Fibroblast of villous mesenchyme (primary cell): Measurements from ENCODE around the gene NKX6-1. TPM values are rescaled to one million over a fixed set of nuclear protein-coding genes. Genes with fewer than 3 reads are reported as not detected.

Experiments
- DNase-seq: peaks from one replicate; pipeline ENCODE4 v3.0.0-alpha.2; 2010; ENCODE audit warnings: low read depth
- H3K4me3 ChIP-seq: 2 replicates; pipeline ENCODE4 v1.5.1; 2011; ENCODE audit warnings: low read depth, mild to moderate bottlenecking, low read length
- total RNA-seq: library from RNA; depleted of rRNA; stranded (reverse); fragments of >200 nt; gene quantifications from 2 replicates; pipeline ENCODE4 v1.2.3, GENCODE V29; 2012
- TF ChIP-seq, protein P1 (sequence below): IDR thresholded peaks from 2 replicates; pipeline ENCODE4 v1.5.1; 2012; ENCODE audit warnings: low read depth, mild to moderate bottlenecking, low read length; ENCODE audit not compliant: insufficient read depth

Gene NKX6-1
- total RNA-seq, 1 donor: not detected

- DNase-seq: peak; percentile 44
- no peak overlapping the region for H3K4me3 ChIP-seq
- TF ChIP-seq, protein P1, sequence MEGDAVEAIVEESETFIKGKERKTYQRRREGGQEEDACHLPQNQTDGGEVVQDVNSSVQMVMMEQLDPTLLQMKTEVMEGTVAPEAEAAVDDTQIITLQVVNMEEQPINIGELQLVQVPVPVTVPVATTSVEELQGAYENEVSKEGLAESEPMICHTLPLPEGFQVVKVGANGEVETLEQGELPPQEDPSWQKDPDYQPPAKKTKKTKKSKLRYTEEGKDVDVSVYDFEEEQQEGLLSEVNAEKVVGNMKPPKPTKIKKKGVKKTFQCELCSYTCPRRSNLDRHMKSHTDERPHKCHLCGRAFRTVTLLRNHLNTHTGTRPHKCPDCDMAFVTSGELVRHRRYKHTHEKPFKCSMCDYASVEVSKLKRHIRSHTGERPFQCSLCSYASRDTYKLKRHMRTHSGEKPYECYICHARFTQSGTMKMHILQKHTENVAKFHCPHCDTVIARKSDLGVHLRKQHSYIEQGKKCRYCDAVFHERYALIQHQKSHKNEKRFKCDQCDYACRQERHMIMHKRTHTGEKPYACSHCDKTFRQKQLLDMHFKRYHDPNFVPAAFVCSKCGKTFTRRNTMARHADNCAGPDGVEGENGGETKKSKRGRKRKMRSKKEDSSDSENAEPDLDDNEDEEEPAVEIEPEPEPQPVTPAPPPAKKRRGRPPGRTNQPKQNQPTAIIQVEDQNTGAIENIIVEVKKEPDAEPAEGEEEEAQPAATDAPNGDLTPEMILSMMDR: no peak
These were observed 31.4 kb upstream of the NKX6-1 start for GRCh38 chr4:84530454-84530853.

DNA sequence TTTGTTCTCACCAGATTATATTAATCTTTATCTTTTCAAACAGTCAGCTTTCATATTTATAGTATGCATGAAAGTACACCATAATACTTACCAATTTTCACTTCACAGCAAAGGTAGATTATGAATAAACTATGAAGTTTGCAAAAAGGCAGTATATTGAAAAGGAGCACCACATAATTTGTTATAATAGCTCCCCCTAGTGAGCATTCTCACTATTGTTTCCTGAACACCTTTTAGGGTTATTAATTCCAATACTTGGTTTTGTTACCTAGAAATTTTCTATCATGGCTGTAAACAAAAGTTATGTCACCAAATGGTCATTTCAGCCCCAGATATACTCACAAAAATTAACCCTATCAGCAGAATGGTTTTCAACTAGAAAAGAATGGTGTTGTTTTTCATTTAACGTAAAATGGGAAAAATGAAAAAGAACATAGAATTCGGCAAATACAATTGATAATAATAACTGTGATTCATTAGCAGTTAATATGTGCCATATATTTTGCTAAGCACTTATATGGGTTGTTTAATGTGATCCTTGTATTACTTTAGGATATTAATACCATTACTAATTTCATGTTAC, 30.2 kb upstream of the NKX6-1 start:
- TF ChIP-seq, protein P1: peak; percentile 61
- peak; percentile 22 for DNase-seq
- no peak overlapping the region for H3K4me3 ChIP-seq

DNA sequence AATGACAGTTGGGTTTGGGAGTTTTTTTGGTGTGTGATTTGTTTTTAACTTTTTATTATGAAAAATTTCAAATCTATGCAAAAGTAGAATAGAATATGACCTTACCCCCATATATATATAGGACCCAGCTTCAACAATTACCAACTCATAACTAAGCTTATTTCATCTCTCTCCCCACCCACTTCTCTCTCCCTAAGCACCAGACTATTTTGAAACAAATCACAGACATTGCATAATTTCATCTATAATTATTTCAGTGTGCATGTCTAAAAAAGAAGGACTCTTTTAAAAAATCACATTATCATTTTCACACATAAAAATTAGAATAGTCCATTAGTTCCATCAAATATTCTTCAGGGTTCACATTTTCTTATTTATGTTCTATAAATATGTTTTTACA, 28.3 kb upstream of the NKX6-1 start:
- DNase-seq: no peak
- TF ChIP-seq, protein P1: no peak
- H3K4me3 ChIP-seq: no peak overlapping the region

GRCh38 chr4:84515075-84515474, 16.0 kb upstream of the NKX6-1 start:
- TF ChIP-seq, protein P1: no peak
- no peak for DNase-seq
- H3K4me3 ChIP-seq: no peak overlapping the region

- no peak for DNase-seq
- TF ChIP-seq, protein P1: no peak
These were observed 13.2 kb upstream of the NKX6-1 start for GRCh38 chr4:84512277-84512676.

DNA sequence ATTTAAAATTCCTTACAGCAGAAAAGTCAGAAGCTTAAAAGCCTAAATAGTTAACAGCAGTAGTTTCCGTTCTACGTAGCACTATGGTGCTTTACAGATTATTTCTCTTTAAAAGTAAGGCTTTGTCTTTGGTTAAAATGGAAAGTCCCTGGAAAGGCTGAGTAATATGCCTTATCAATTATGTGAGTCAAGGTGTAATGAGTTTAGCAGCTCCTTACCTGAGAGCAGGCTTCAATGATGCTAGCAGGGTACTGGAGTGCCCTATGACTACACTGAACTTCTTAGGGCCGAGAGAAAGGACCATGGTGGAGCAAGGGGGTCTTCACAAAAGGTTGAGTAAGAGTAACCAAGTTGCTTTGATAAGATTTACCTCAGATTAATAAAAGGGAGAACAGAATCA, 12.6 kb upstream of the NKX6-1 start:
- H3K4me3 ChIP-seq: no peak overlapping the region
- DNase-seq: no peak
- TF ChIP-seq, protein P1: no peak

More at GRCh38 chr4:84512277-84512676, 13.2 kb upstream of the NKX6-1 start:
- H3K4me3 ChIP-seq: no peak overlapping the region

GRCh38 chr4:84507941-84508340, 8.8 kb upstream of the NKX6-1 start:
- H3K4me3 ChIP-seq: no peak overlapping the region
- TF ChIP-seq, protein P1: no peak
- no peak for DNase-seq
